Fibroblast of lung (primary cell): ENCODE results near the gene ATCAY. TPM values are rescaled to one million over a fixed set of nuclear protein-coding genes. Genes with fewer than 3 reads are reported as not detected.

Experiments used
- DNase-seq, 2 donors: peaks; one replicate each; pipeline versions ENCODE4 v3.0.0 to v3.0.0-alpha.2; 2010; ENCODE audit warnings: low read depth in 2 of 2
- H2AFZ ChIP-seq: 2 replicates; pipeline ENCODE4 v1.5.1; 2012; ENCODE audit warnings: low read length, control low read depth, inconsistent platforms
- H3K27ac ChIP-seq: 2 replicates; pipeline ENCODE4 v1.5.1; 2011; ENCODE audit warnings: low read length, control low read depth; ENCODE audit not compliant: insufficient read depth
- H3K27me3 ChIP-seq: 2 replicates; pipeline ENCODE4 v1.5.1; 2011; ENCODE audit warnings: mild to moderate bottlenecking, low read length; ENCODE audit not compliant: control insufficient read depth, insufficient read depth
- H3K36me3 ChIP-seq: 2 replicates; pipeline ENCODE4 v1.5.1; 2011; ENCODE audit warnings: low read length; ENCODE audit not compliant: control insufficient read depth, insufficient read depth
- H3K4me1 ChIP-seq: 2 replicates; pipeline ENCODE4 v1.5.1; 2011; ENCODE audit warnings: low read length; ENCODE audit not compliant: control insufficient read depth, insufficient read depth; ENCODE audit errors: extremely low read depth
- H3K4me2 ChIP-seq: 2 replicates; pipeline ENCODE4 v1.5.1; 2011; ENCODE audit warnings: low read length, control low read depth; ENCODE audit not compliant: insufficient read depth; ENCODE audit errors: extremely low read depth
- H3K4me3 ChIP-seq, 4 experiments: fragments of 200-600 bp in 1 of 4; sonication (generic) in 1 of 4; replicated peaks in 1 of 4; 2 replicates each; pipeline ENCODE4 v1.5.1; 2011 to 2016; ENCODE audit warnings: low read length in 4 of 4, low read depth in 3 of 4, mild to moderate bottlenecking in 3 of 4, control low read depth in 2 of 4, inconsistent platforms in 1 of 4, mixed read lengths in 1 of 4; ENCODE audit not compliant: insufficient read depth in 1 of 4; ENCODE audit errors: control extremely low read depth in 1 of 4
- H3K79me2 ChIP-seq: 2 replicates; pipeline ENCODE4 v1.5.1; 2012; ENCODE audit warnings: mild to moderate bottlenecking, low read length, inconsistent platforms; ENCODE audit not compliant: control insufficient read depth, insufficient read depth
- H3K9ac ChIP-seq: 2 replicates; pipeline ENCODE4 v1.5.1; 2011; ENCODE audit warnings: mild to moderate bottlenecking, low read length, control low read depth; ENCODE audit not compliant: insufficient read depth
- H3K9me3 ChIP-seq: 2 replicates; pipeline ENCODE4 v1.5.1; 2012; ENCODE audit warnings: low read depth, low read length; ENCODE audit not compliant: control insufficient read depth, insufficient read depth
- H4K20me1 ChIP-seq: 2 replicates; pipeline ENCODE4 v1.5.1; 2011; ENCODE audit warnings: low read length; ENCODE audit not compliant: control insufficient read depth, insufficient read depth; ENCODE audit errors: extremely low read depth
- CTCF ChIP-seq, 2 donors: IDR thresholded peaks in 1 of 2; conservative IDR thresholded peaks in 1 of 2; 1 replicate in 1 of 2; 2 replicates in 1 of 2; pipeline ENCODE4 v1.5.1; 2011 to 2012; ENCODE audit warnings: low read length in 2 of 2, control low read depth in 1 of 2, inconsistent platforms in 1 of 2, low read depth in 1 of 2, mild to moderate bottlenecking in 1 of 2
- EZH2 ChIP-seq: IDR thresholded peaks from 2 replicates; pipeline ENCODE4 v1.5.1; 2012; ENCODE audit warnings: low read length, control low read depth, mild to moderate bottlenecking; ENCODE audit errors: missing control alignments
- polyA plus RNA-seq, 2 donors: library from polyadenylated mRNA; depleted of rRNA in 1 of 2; stranded (reverse) in 1 of 2; unstranded in 1 of 2; fragments of >200 nt; gene quantifications; 2 replicates each; pipeline ENCODE4 v1.2.1, GENCODE V29; 2011 to 2012; ENCODE audit warnings: missing spikeins in 1 of 2
- total RNA-seq: library from RNA; depleted of rRNA; stranded (reverse); fragments of >200 nt; gene quantifications from 2 replicates; pipeline ENCODE4 v1.2.1, GENCODE V29; 2014

ATCAY gene
- total and polyA plus RNA-seq, 2 donors (not counting 1 experiment from before 2014, with no cell fraction given), result 0.01 TPM; not detected in 1

- Histone ChIP-seq H3K4me2 (no peak overlapping the region), H3K79me2 (no peaks in the 10 kb centered on the region), H3K4me1 (no peaks in the 10 kb centered on the region), H3K27me3 (no peaks in the 10 kb centered on the region), H2AFZ (no peak overlapping the region), H4K20me1 (no peaks in the 10 kb centered on the region), H3K27ac (no peak overlapping the region), H3K36me3 (no peaks in the 10 kb centered on the region), H3K9ac (no peak overlapping the region), H3K9me3 (no peaks in the 10 kb centered on the region), H3K4me3 (no peak overlapping the region)
- no peak for DNase-seq
- no peak for TF ChIP-seq CTCF (conservative IDR thresholded peaks at IDR 0.05 in 1 of 2, IDR thresholded peaks at IDR 0.05 in 1 of 2; ENCODE audit: low read depth in 1 of 2, low read length in 2 of 2)
- no peak for TF ChIP-seq EZH2
These were observed 19.2 kb downstream of the ATCAY start for GRCh38 chr19:3899531-3900294.

GRCh38 chr19:3902317-3902973 is 22.0 kb downstream of the ATCAY start:
- H2AFZ ChIP-seq, result no peak overlapping the region
- no peak overlapping the region for H3K27ac ChIP-seq
- no peak overlapping the region for H3K4me2 ChIP-seq
- H3K9me3 ChIP-seq, result no peaks in the 10 kb centered on the region
- DNase-seq, result no peak
- H3K4me3 ChIP-seq, result no peak overlapping the region
- H3K36me3 ChIP-seq, result no peaks in the 10 kb centered on the region
- H3K79me2 ChIP-seq, result no peaks in the 10 kb centered on the region
- no peak overlapping the region for H3K9ac ChIP-seq
- no peaks in the 10 kb centered on the region for H3K4me1 ChIP-seq
- TF ChIP-seq EZH2, result no peak
- no peak for TF ChIP-seq CTCF (conservative IDR thresholded peaks at IDR 0.05 in 1 of 2, IDR thresholded peaks at IDR 0.05 in 1 of 2; ENCODE audit: low read depth in 1 of 2, low read length in 2 of 2)
- no peaks in the 10 kb centered on the region for H3K27me3 ChIP-seq
- no peaks in the 10 kb centered on the region for H4K20me1 ChIP-seq

GRCh38 chr19:3904233-3904632 is 23.7 kb downstream of the ATCAY start:
- Histone ChIP-seq H3K27me3 (no peaks in the 10 kb centered on the region), H3K36me3 (no peaks in the 10 kb centered on the region), H3K79me2 (no peaks in the 10 kb centered on the region), H2AFZ (no peak overlapping the region), H3K4me3 (no peak overlapping the region), H3K4me1 (no peaks in the 10 kb centered on the region), H3K27ac (no peak overlapping the region), H3K9me3 (no peaks in the 10 kb centered on the region), H3K9ac (no peak overlapping the region), H4K20me1 (no peaks in the 10 kb centered on the region), H3K4me2 (no peak overlapping the region)
- TF ChIP-seq CTCF (conservative IDR thresholded peaks at IDR 0.05 in 1 of 2, IDR thresholded peaks at IDR 0.05 in 1 of 2; ENCODE audit: low read depth in 1 of 2, low read length in 2 of 2), result no peak
- TF ChIP-seq EZH2, result no peak
- no peak for DNase-seq
